GM10248 (cell line): ENCODE data around the gene PLEKHG1.

Experiments used
- CTCF ChIA-PET: fragments of 300-600 bp; sonication (Branson Sonifier 250); formaldehyde crosslinking; extraction: SDS; loops from one replicate; lab custom pipeline; 2021; ENCODE audit warnings: antibody characterized with exemption; lab: Yijun Ruan, JAX
- POLR2A ChIA-PET: fragments of 350-650 bp; sonication (Branson Sonifier 250); formaldehyde crosslinking; extraction: SDS; loops from one replicate; lab custom pipeline; 2020; ENCODE audit warnings: antibody characterized with exemption; lab: Yijun Ruan, JAX
- DNase-seq: peaks from one replicate; pipeline ENCODE4 v3.0.0; 2012; ENCODE audit errors: extremely low spot score
- CTCF ChIP-seq: IDR thresholded peaks from 2 replicates; pipeline ENCODE4 v1.5.1; 2012; ENCODE audit warnings: mild to moderate bottlenecking, low read depth; ENCODE audit errors: extremely low read depth, missing control alignments, control extremely low read depth

Gene PLEKHG1

GRCh38 chr6:150601439-150601838, 1.8 kb downstream of the PLEKHG1 start:
- CTCF ChIA-PET, result interaction anchor here (1.0 to 1.1 kb wide), 2 partner anchors 10 to 18 kb away, joined by 3 read pairs; no protein-coding TSS in a partner anchor

GRCh38 chr6:150603176-150603575, 3.5 kb downstream of the PLEKHG1 start:
- TF ChIP-seq CTCF, result no peak
- no peak for DNase-seq
- CTCF ChIA-PET, result interaction anchor here (0.9 to 1.4 kb wide), 4 partner anchors 8 to 83 kb away, joined by 3 to 9 read pairs (median 3); no protein-coding TSS in a partner anchor
- POLR2A ChIA-PET, result no interaction called here

More at GRCh38 chr6:150601439-150601838, 1.8 kb downstream of the PLEKHG1 start:
- TF ChIP-seq CTCF, result no peak
- POLR2A ChIA-PET, result no interaction called here
- no peak for DNase-seq

- no peak for DNase-seq
- ChIA-PET POLR2A (no interaction called here), CTCF (no interaction called here)
- no peak for TF ChIP-seq CTCF
Observed at GRCh38 chr6:150604467-150604866, 4.8 kb downstream of the PLEKHG1 start.

- no peak for TF ChIP-seq CTCF
- DNase-seq, result no peak
- ChIA-PET POLR2A (no interaction called here), CTCF (no interaction called here)
Observed at GRCh38 chr6:150605333-150605732, 5.6 kb downstream of the PLEKHG1 start.

GRCh38 chr6:150606168-150606591, 6.5 kb downstream of the PLEKHG1 start:
- DNase-seq, result no peak
- ChIA-PET CTCF (interaction anchor here (0.8 to 2.0 kb wide), 4 partner anchors 9 to 13 kb away, joined by 3 to 5 read pairs (median 4); no protein-coding TSS in a partner anchor), POLR2A (no interaction called here)
- TF ChIP-seq CTCF, result no peak

GRCh38 chr6:150606647-150607328, 7.1 kb downstream of the PLEKHG1 start:
- ChIA-PET CTCF (interaction anchor here (0.8 to 2.0 kb wide), 5 partner anchors 8 to 14 kb away, joined by 3 to 5 read pairs (median 3); no protein-coding TSS in a partner anchor), POLR2A (no interaction called here)

More at GRCh38 chr6:150606647-150607328, 7.1 kb downstream of the PLEKHG1 start:
- TF ChIP-seq CTCF, result no peak
- no peak for DNase-seq
